ENCODE results near the gene YIF1B.

YIF1B gene

DNA sequence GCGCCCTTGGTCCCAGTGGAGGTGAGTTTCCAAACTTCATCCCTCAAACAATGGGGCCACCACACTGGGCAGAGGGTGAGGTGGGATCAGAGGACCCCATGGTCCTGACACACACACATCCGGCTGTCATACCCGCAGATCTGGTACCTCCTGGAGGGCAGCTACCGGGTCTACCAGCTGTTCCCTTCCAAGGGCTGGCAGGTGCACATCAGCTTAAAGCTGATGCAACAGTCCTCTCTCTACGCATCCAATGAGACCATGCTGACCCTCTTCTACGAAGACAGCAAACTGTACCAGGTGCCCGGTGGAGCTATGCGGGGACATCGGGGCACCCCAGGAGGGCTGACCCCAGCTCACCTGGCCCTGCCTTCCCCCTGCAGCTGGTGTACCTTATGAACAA lies 44.6 kb upstream of the YIF1B start:
- H3K27ac ChIP-seq, result no peak overlapping the region
- no peaks in the 10 kb centered on the region for H3K9me3 ChIP-seq
- peaks cover 0 to 20% (median 17%) of the 10 kb centered on the region in 4 donors for H3K4me1 ChIP-seq
- no peaks in the 10 kb centered on the region for H3K36me3 ChIP-seq
- no peak for DNase-seq
- H3K4me3 ChIP-seq, result no peak overlapping the region
- TF ChIP-seq, protein P1, sequence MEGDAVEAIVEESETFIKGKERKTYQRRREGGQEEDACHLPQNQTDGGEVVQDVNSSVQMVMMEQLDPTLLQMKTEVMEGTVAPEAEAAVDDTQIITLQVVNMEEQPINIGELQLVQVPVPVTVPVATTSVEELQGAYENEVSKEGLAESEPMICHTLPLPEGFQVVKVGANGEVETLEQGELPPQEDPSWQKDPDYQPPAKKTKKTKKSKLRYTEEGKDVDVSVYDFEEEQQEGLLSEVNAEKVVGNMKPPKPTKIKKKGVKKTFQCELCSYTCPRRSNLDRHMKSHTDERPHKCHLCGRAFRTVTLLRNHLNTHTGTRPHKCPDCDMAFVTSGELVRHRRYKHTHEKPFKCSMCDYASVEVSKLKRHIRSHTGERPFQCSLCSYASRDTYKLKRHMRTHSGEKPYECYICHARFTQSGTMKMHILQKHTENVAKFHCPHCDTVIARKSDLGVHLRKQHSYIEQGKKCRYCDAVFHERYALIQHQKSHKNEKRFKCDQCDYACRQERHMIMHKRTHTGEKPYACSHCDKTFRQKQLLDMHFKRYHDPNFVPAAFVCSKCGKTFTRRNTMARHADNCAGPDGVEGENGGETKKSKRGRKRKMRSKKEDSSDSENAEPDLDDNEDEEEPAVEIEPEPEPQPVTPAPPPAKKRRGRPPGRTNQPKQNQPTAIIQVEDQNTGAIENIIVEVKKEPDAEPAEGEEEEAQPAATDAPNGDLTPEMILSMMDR (IDR thresholded peaks at IDR 0.05), result no peak
- H3K27me3 ChIP-seq, result peaks cover 0 to 69% of the 10 kb centered on the region in 2 donors
- intact Hi-C loops (cut with DNase I; ENCODE audit: low total_unique reads), result no loop called here

DNA sequence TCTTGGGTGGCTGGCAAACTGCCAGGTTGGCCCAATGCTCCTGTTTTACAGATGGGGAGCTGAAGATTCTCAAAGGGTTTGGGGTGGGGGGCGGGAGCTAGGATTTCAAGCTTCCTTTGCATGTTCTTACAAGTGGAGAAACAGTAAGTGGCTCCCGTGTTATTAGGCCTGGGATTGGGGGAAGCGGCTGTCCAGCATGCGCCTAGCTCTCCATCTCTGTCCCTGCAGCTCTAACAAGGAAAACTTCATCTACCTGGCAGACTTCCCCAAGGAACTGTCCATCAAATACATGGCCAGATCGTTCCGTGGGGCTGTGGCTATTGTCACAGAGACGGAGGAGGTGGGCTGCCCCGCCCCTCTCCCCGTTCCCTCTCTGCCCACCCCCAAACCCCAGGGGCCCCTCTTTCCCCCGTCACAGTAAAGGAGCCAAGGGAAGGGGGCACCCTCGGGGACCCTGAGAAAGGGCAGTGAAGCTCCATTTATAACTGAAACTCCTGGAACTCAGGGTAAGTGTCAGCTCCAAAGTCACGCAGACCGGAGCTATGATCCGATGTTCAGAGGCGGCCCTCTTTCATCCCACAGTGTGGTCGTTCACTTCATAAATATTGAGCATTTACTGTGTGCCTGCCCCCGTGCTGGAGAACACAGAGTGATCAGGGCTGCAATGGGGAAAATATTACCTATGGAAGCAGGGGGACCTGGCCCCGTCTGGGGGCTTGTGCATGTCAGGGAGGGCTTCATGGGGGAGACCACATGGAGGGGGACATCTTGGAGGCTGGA lies 43.7 kb upstream of the YIF1B start:
- Histone ChIP-seq H3K27ac (no peak overlapping the region), H3K27me3 (peaks cover 0 to 61% of the 10 kb centered on the region in 2 donors)
- DNase-seq, result no peak

DNA sequence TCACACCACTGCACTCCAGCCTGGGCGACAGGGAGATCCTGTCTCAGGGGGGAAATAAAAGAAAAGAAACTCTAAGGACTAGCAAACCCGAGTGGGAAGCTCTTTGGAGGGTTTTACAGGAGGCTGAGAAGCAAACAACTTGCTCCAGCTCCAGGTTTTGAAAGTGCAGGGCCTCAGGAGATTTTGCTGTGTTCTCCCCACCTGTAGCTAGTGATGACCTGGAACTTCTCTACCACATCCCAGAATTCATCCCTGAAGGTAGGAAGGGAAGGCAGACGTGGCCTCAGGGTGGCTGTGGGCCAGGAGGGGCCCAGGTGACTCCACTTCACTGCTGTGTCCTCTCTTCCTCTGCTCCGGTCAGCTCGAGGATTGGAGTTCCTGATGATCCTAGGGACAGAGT lies 42.3 kb upstream of the YIF1B start:
- H3K27me3 ChIP-seq, result peaks cover 0 to 60% of the 10 kb centered on the region in 2 donors
- intact Hi-C loops (cut with DNase I; ENCODE audit: low total_unique reads), result no loop called here

More for the DNA sequence above, 43.7 kb upstream of the YIF1B start:
- peaks cover 0 to 20% (median 17%) of the 10 kb centered on the region in 4 donors for H3K4me1 ChIP-seq
- no peaks in the 10 kb centered on the region for H3K9me3 ChIP-seq
- TF ChIP-seq, protein P1 (IDR thresholded peaks at IDR 0.05), result no peak
- intact Hi-C loops (cut with DNase I; ENCODE audit: low total_unique reads), result no loop called here
- H3K4me3 ChIP-seq, result no peak overlapping the region
- H3K36me3 ChIP-seq, result no peaks in the 10 kb centered on the region

GRCh38 chr19:38355728-38356725 lies 40.3 kb upstream of the YIF1B start:
- Histone ChIP-seq H3K9me3 (no peaks in the 10 kb centered on the region), H3K27me3 (peaks cover 0 to 55% of the 10 kb centered on the region in 2 donors)
- intact Hi-C loops (cut with DNase I; ENCODE audit: low total_unique reads), result no loop called here

More for the DNA sequence above, 42.3 kb upstream of the YIF1B start:
- no peak for DNase-seq
- H3K36me3 ChIP-seq, result no peaks in the 10 kb centered on the region
- no peaks in the 10 kb centered on the region for H3K9me3 ChIP-seq
- H3K4me1 ChIP-seq, result peaks cover 0 to 20% (median 17%) of the 10 kb centered on the region in 4 donors
- no peak overlapping the region for H3K27ac ChIP-seq
- TF ChIP-seq, protein P1 (IDR thresholded peaks at IDR 0.05), result no peak
- no peak overlapping the region for H3K4me3 ChIP-seq

DNA sequence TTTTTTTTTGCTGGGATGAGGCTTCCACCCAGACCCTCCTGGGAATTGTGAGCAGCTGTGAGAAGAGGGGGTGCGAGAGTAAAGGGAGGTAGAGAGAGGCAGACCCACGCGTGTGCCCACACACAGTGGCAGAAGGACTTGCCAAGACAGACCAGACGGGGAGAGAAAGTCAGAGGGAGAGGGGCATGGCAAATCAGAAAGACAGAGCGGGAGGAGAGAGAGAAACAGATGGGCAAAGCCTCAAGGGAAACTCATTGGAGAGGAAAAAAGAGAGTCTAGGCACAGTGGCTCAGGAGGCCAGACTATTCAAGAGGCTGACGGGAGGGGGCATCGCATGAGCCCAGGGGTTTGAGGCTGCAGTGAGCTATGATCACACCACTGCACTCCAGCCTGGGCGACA lies 36.9 kb upstream of the YIF1B start:
- TF ChIP-seq, protein P1 (IDR thresholded peaks at IDR 0.05), result no peak
- no peak for DNase-seq
- intact Hi-C loops (cut with DNase I; ENCODE audit: low total_unique reads), result no loop called here

More at GRCh38 chr19:38355728-38356725, 40.3 kb upstream of the YIF1B start:
- Histone ChIP-seq H3K27ac (no peak overlapping the region), H3K4me1 (peaks cover 0 to under 1% (median 0%) of the 10 kb centered on the region in 4 donors), H3K36me3 (no peaks in the 10 kb centered on the region), H3K4me3 (no peak overlapping the region)
- no peak for DNase-seq
- TF ChIP-seq, protein P1 (IDR thresholded peaks at IDR 0.05), result no peak

More for the DNA sequence above, 36.9 kb upstream of the YIF1B start:
- no peak overlapping the region for H3K4me3 ChIP-seq
- no peak overlapping the region for H3K27ac ChIP-seq
- H3K27me3 ChIP-seq, result peaks cover 0 to 30% of the 10 kb centered on the region in 2 donors
- H3K36me3 ChIP-seq, result no peaks in the 10 kb centered on the region
- no peaks in the 10 kb centered on the region for H3K9me3 ChIP-seq
- no peaks in the 10 kb centered on the region for H3K4me1 ChIP-seq

Measured in tibial artery (tissue), 4 donors.